NT2/D1 (cell line): ENCODE data around the gene CEACAM5.

Experiments
- SUZ12 ChIP-seq: IDR thresholded peaks from 2 replicates; pipeline ENCODE4 v1.6.1; 2011; ENCODE audit not compliant: insufficient read length, insufficient read depth; ENCODE audit errors: extremely low read depth
- YY1 ChIP-seq: IDR thresholded peaks from 2 replicates; pipeline ENCODE4 v1.6.1; 2011; ENCODE audit not compliant: insufficient read length, insufficient read depth
- ZNF274 ChIP-seq: IDR thresholded peaks from 2 replicates; pipeline ENCODE4 v1.6.1; 2011; ENCODE audit warnings: mild to moderate bottlenecking, low read depth, low read length

DNA sequence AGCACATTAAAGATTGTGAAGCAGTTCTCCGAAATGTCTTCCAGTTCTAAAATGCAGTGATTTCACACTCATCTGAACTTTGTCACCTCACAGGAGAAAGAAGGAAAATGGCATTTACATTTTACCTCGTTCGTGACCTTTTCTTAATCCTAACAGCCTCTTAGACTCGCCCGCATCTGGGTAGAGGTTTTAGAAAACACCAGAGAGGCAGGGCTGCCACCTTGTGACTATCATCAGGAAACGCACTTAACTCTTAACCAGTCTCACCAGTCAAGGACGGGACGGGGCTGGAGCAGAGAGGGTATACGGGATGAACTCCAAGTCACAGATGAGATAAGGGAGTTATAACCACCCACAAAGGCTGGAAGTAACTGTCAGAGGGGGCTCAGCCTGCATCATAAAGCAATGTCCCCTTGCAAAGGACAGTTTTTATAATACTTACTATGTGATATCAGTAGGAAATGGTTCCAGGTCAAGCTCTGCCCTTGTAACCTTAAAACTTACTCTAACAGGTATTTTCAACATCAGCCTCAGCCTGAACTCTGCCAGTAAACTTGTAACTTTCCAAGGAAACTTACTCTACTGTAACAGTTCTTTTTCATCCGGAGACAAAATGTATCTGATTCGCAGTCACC, 38.3 kb downstream of the CEACAM5 start:
- TF ChIP-seq YY1 (no peak), SUZ12 (no peak), ZNF274 (no peak)
